ENCODE results near the gene DCPS.

The DCPS gene

GRCh38 chr11:126277322-126277721 is 26.5 kb upstream of the DCPS start:
- H2BK5ac ChIP-seq (ENCODE audit: low read depth, low read length, poor library complexity): no peak overlapping the region
- H2BK12ac ChIP-seq (ENCODE audit: low read length): no peak overlapping the region
- no peak overlapping the region for H3K27ac ChIP-seq (ENCODE audit: low read depth, low read length)
- peak overlapping the region; percentile 13 for H4K91ac ChIP-seq (ENCODE audit: low read depth, low read length)
- no peak overlapping the region for H4K8ac ChIP-seq (ENCODE audit: low read depth, low read length)
- no peak overlapping the region for H3K4me3 ChIP-seq (ENCODE audit: low read depth, low read length)
- peaks cover 41 to 50% of the 10 kb centered on the region in 2 experiments for H3K36me3 ChIP-seq (ENCODE audit: control insufficient read depth in 1 of 2, insufficient read depth in 2 of 2, low read length in 2 of 2)
- H2BK120ac ChIP-seq (ENCODE audit: insufficient read depth, low read length, poor library complexity): no peak overlapping the region
- no peak overlapping the region for H3K9ac ChIP-seq (ENCODE audit: low read length)
- H3K79me2 ChIP-seq (ENCODE audit: control insufficient read depth, insufficient read depth, low read length, poor library complexity): no peaks in the 10 kb centered on the region
- H3K79me1 ChIP-seq (ENCODE audit: low read length): no peaks in the 10 kb centered on the region
- no CpG with 5 or more reads among the region's 11 CpGs for WGBS (ENCODE audit: extremely low coverage, insufficient coverage, insufficient read length)
- no peak overlapping the region for H3K4me2 ChIP-seq (ENCODE audit: low read length)
- no peak overlapping the region for H3K18ac ChIP-seq (ENCODE audit: low read length)
- H2AK5ac ChIP-seq (ENCODE audit: low read length): no peak overlapping the region
- no peak overlapping the region for H3K14ac ChIP-seq (ENCODE audit: low read length)
- no peak overlapping the region for H2AFZ ChIP-seq (ENCODE audit: insufficient read depth, low read length, poor library complexity)
- peaks cover 2 to 10% of the 10 kb centered on the region in 2 experiments for H3K4me1 ChIP-seq (ENCODE audit: control insufficient read depth in 1 of 2, insufficient read depth in 2 of 2, low read length in 2 of 2)
- no peak for DNase-seq
- no peaks in the 10 kb centered on the region for H3K27me3 ChIP-seq (ENCODE audit: insufficient read depth, low read length)
- no peak overlapping the region for H4K12ac ChIP-seq (ENCODE audit: low read depth, low read length)
- H3K9me3 ChIP-seq (ENCODE audit: insufficient read depth, low read depth, low read length): no peaks in the 10 kb centered on the region
- no peak overlapping the region for H3K23ac ChIP-seq (ENCODE audit: low read length)
- H3K4ac ChIP-seq (ENCODE audit: low read depth, low read length): no peak overlapping the region

DNA sequence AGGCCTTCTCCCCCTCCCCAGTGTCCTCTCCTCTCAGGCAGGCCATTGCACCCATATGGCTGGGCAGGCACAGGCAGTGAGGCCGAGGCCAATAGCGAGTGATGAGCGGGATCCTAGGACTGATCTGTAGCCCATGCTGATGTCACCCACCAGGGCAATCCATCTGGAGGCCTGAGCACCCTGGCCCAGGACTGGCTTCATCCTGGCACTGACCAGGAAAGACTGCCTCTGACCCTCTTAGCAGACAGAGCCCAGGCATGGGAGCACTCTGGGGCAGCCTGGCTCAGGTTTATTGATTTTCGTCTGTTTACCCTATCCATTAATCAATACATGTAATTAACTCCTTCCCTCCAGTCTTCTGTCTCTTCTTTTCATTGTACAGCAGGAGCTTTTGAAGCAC is 26.1 kb upstream of the DCPS start:
- WGBS (ENCODE audit: extremely low coverage, insufficient coverage, insufficient read length): no CpG with 5 or more reads among the region's 4 CpGs
- no peaks in the 10 kb centered on the region for H3K27me3 ChIP-seq (ENCODE audit: insufficient read depth, low read length)
- H3K4me3 ChIP-seq (ENCODE audit: low read depth, low read length): no peak overlapping the region
- H2BK12ac ChIP-seq (ENCODE audit: low read length): no peak overlapping the region
- H4K8ac ChIP-seq (ENCODE audit: low read depth, low read length): no peak overlapping the region
- no peak overlapping the region for H2AFZ ChIP-seq (ENCODE audit: insufficient read depth, low read length, poor library complexity)
- H3K14ac ChIP-seq (ENCODE audit: low read length): no peak overlapping the region
- no peak overlapping the region for H2BK5ac ChIP-seq (ENCODE audit: low read depth, low read length, poor library complexity)
- no peak overlapping the region for H4K12ac ChIP-seq (ENCODE audit: low read depth, low read length)
- no peaks in the 10 kb centered on the region for H3K79me2 ChIP-seq (ENCODE audit: control insufficient read depth, insufficient read depth, low read length, poor library complexity)
- no peaks in the 10 kb centered on the region for H3K9me3 ChIP-seq (ENCODE audit: insufficient read depth, low read depth, low read length)
- peaks cover 2 to 11% of the 10 kb centered on the region in 2 experiments for H3K4me1 ChIP-seq (ENCODE audit: control insufficient read depth in 1 of 2, insufficient read depth in 2 of 2, low read length in 2 of 2)
- peaks cover 39 to 45% of the 10 kb centered on the region in 2 experiments for H3K36me3 ChIP-seq (ENCODE audit: control insufficient read depth in 1 of 2, insufficient read depth in 2 of 2, low read length in 2 of 2)
- H3K27ac ChIP-seq (ENCODE audit: low read depth, low read length): no peak overlapping the region
- H2BK120ac ChIP-seq (ENCODE audit: insufficient read depth, low read length, poor library complexity): no peak overlapping the region
- no peak for DNase-seq
- H4K91ac ChIP-seq (ENCODE audit: low read depth, low read length): no peak overlapping the region
- no peak overlapping the region for H2AK5ac ChIP-seq (ENCODE audit: low read length)
- no peak overlapping the region for H3K4me2 ChIP-seq (ENCODE audit: low read length)
- peaks cover 2% of the 10 kb centered on the region for H3K79me1 ChIP-seq (ENCODE audit: low read length)
- H3K23ac ChIP-seq (ENCODE audit: low read length): no peak overlapping the region
- H3K9ac ChIP-seq (ENCODE audit: low read length): no peak overlapping the region
- no peak overlapping the region for H3K4ac ChIP-seq (ENCODE audit: low read depth, low read length)
- H3K18ac ChIP-seq (ENCODE audit: low read length): no peak overlapping the region

DNA sequence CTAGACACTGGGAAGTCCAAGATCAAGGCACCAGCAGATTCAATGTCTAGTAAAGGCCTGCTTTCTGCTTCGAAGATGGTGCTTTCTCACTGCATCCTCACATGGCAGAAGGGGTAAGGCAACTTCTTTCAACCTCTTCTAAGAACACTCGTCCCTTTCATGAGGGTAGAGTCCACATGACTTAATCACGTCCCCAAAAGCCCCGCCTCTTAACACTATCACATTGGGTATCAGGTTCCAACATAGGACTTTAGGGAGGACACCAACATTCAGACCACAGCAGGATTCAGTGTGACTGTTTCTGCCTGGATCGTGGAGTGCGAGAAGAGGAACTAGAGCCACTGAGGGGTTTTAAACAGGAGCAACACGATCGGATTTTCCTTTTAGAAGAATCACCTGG is 24.7 kb upstream of the DCPS start:
- Histone ChIP-seq H4K12ac (ENCODE audit: low read depth, low read length) (no peak overlapping the region), H3K14ac (ENCODE audit: low read length) (no peak overlapping the region), H2BK12ac (ENCODE audit: low read length) (no peak overlapping the region), H3K9me3 (ENCODE audit: insufficient read depth, low read depth, low read length) (no peaks in the 10 kb centered on the region), H3K23ac (ENCODE audit: low read length) (no peak overlapping the region), H3K4me2 (ENCODE audit: low read length) (no peak overlapping the region), H3K79me1 (ENCODE audit: low read length) (peaks cover 8% of the 10 kb centered on the region), H2BK5ac (ENCODE audit: low read depth, low read length, poor library complexity) (no peak overlapping the region), H3K18ac (ENCODE audit: low read length) (no peak overlapping the region), H4K91ac (ENCODE audit: low read depth, low read length) (no peak overlapping the region), H2BK120ac (ENCODE audit: insufficient read depth, low read length, poor library complexity) (no peak overlapping the region), H3K9ac (ENCODE audit: low read length) (no peak overlapping the region), H3K79me2 (ENCODE audit: control insufficient read depth, insufficient read depth, low read length, poor library complexity) (peaks cover 6% of the 10 kb centered on the region), H3K36me3 (ENCODE audit: control insufficient read depth in 1 of 2, insufficient read depth in 2 of 2, low read length in 2 of 2) (peaks cover 30 to 32% of the 10 kb centered on the region in 2 experiments), H3K4ac (ENCODE audit: low read depth, low read length) (no peak overlapping the region), H2AK5ac (ENCODE audit: low read length) (no peak overlapping the region), H3K4me1 (ENCODE audit: control insufficient read depth in 1 of 2, insufficient read depth in 2 of 2, low read length in 2 of 2) (peaks cover 6 to 17% of the 10 kb centered on the region in 2 experiments), H3K27me3 (ENCODE audit: insufficient read depth, low read length) (no peaks in the 10 kb centered on the region), H3K27ac (ENCODE audit: low read depth, low read length) (no peak overlapping the region), H3K4me3 (ENCODE audit: low read depth, low read length) (no peak overlapping the region), H4K8ac (ENCODE audit: low read depth, low read length) (no peak overlapping the region), H2AFZ (ENCODE audit: insufficient read depth, low read length, poor library complexity) (no peak overlapping the region)
- DNase-seq: no peak
- WGBS (ENCODE audit: extremely low coverage, insufficient coverage, insufficient read length): no CpG with 5 or more reads among the region's 8 CpGs

GRCh38 chr11:126280595-126280994 is 23.3 kb upstream of the DCPS start:
- Histone ChIP-seq H3K4me3 (ENCODE audit: low read depth, low read length) (no peak overlapping the region), H2AFZ (ENCODE audit: insufficient read depth, low read length, poor library complexity) (no peak overlapping the region), H3K18ac (ENCODE audit: low read length) (no peak overlapping the region), H3K4me2 (ENCODE audit: low read length) (no peak overlapping the region), H3K9ac (ENCODE audit: low read length) (no peak overlapping the region), H3K27me3 (ENCODE audit: insufficient read depth, low read length) (no peaks in the 10 kb centered on the region), H3K36me3 (ENCODE audit: control insufficient read depth in 1 of 2, insufficient read depth in 2 of 2, low read length in 2 of 2) (peaks cover 18 to 20% of the 10 kb centered on the region in 2 experiments), H3K79me1 (ENCODE audit: low read length) (peaks cover 8% of the 10 kb centered on the region), H3K79me2 (ENCODE audit: control insufficient read depth, insufficient read depth, low read length, poor library complexity) (peaks cover 6% of the 10 kb centered on the region), H2BK5ac (ENCODE audit: low read depth, low read length, poor library complexity) (no peak overlapping the region), H3K4me1 (ENCODE audit: control insufficient read depth in 1 of 2, insufficient read depth in 2 of 2, low read length in 2 of 2) (peaks cover 6 to 17% of the 10 kb centered on the region in 2 experiments), H2BK12ac (ENCODE audit: low read length) (no peak overlapping the region), H2AK5ac (ENCODE audit: low read length) (no peak overlapping the region), H4K91ac (ENCODE audit: low read depth, low read length) (no peak overlapping the region), H2BK120ac (ENCODE audit: insufficient read depth, low read length, poor library complexity) (no peak overlapping the region), H3K23ac (ENCODE audit: low read length) (no peak overlapping the region), H4K8ac (ENCODE audit: low read depth, low read length) (no peak overlapping the region), H4K12ac (ENCODE audit: low read depth, low read length) (no peak overlapping the region), H3K4ac (ENCODE audit: low read depth, low read length) (no peak overlapping the region), H3K14ac (ENCODE audit: low read length) (no peak overlapping the region), H3K9me3 (ENCODE audit: insufficient read depth, low read depth, low read length) (no peaks in the 10 kb centered on the region), H3K27ac (ENCODE audit: low read depth, low read length) (no peak overlapping the region)
- DNase-seq: no peak
- no CpG with 5 or more reads among the region's 5 CpGs for WGBS (ENCODE audit: extremely low coverage, insufficient coverage, insufficient read length)
